Stimulated activated CD4-positive, alpha-beta T cell treated with anti-CD3 and anti-CD28 coated beads, Interleukin-1b, Interleukin-23, amount 100 ng/mL, for 24 hours (primary cell): ENCODE measurements around the gene NFIC.
"Not testable (repeated sequence)": the region's sequence is repeated elsewhere in the genome, so short reads cannot be mapped to it uniquely, and the experiment has no call there.

Source experiments
- DNase-seq, 4 experiments: peaks; one replicate each; pipeline ENCODE4 v3.0.0-alpha.2; 2020; ENCODE audit warnings: low read depth in 4 of 4, low spot score in 1 of 4

Gene NFIC

GRCh38 chr19:3396881-3397265, 30.5 kb downstream of the NFIC start:
- DNase-seq = no peak

GRCh38 chr19:3397266-3398022, 31.1 kb downstream of the NFIC start:
- no peak for DNase-seq

GRCh38 chr19:3398114-3398899, 31.9 kb downstream of the NFIC start:
- no peak for DNase-seq

GRCh38 chr19:3398900-3399278, 32.5 kb downstream of the NFIC start:
- DNase-seq = no peak

- DNase-seq = not testable (repeated sequence)
Observed at GRCh38 chr19:3399311-3399710, 32.9 kb downstream of the NFIC start.

GRCh38 chr19:3401004-3401768, 34.8 kb downstream of the NFIC start:
- DNase-seq = no peak

- DNase-seq = no peak
Observed at GRCh38 chr19:3402631-3403443, 36.5 kb downstream of the NFIC start.

GRCh38 chr19:3403489-3404323, 37.3 kb downstream of the NFIC start:
- DNase-seq = no peak

GRCh38 chr19:3404324-3405260, 38.2 kb downstream of the NFIC start:
- DNase-seq = no peak

GRCh38 chr19:3405261-3405653, 38.9 kb downstream of the NFIC start:
- DNase-seq = no peak

GRCh38 chr19:3406571-3407111, 40.3 kb downstream of the NFIC start:
- DNase-seq = no peak

- DNase-seq = no peak
Observed at GRCh38 chr19:3407556-3408516, 41.5 kb downstream of the NFIC start.

- DNase-seq = no peak
Observed at GRCh38 chr19:3408996-3409345, 42.6 kb downstream of the NFIC start.

- DNase-seq = no peak
Observed at GRCh38 chr19:3409346-3410064, 43.1 kb downstream of the NFIC start.

- no peak for DNase-seq
Observed at GRCh38 chr19:3411636-3412035, 45.3 kb downstream of the NFIC start.

GRCh38 chr19:3412066-3412465, 45.7 kb downstream of the NFIC start:
- DNase-seq = no peak

GRCh38 chr19:3413796-3414327, 47.5 kb downstream of the NFIC start:
- DNase-seq = no peak
